ENCODE data around the gene FXYD4.

DNA sequence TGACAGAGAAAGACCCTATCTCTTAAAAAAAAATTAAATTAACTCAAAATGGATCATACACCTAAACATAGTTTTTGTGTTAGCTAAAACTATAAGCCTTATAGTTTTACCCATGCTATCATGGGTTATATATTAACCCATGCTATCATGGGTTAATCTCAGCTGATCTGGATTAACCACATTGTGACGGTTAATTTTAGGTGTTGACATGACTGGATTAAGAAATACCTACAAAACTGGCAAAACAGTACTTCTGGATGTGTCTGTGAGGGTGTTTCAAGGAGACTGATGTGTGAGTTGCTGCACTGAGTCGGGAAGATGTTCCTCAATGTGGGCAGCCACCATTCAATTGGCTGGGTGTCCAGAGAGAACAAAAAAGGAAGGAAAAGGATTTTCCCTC, 44.3 kb upstream of the FXYD4 start:
- TF ChIP-seq POLR2AphosphoS5 (IDR thresholded peaks at IDR 0.05; ENCODE audit: low read depth, low read length) (no peak), EZH2 (IDR thresholded peaks at IDR 0.05; ENCODE audit: low read depth, low read length, severe bottlenecking) (no peak), FOSL1 (IDR thresholded peaks at IDR 0.05; ENCODE audit: insufficient read depth, low read depth, low read length) (no peak), RXRA (IDR thresholded peaks at IDR 0.05; ENCODE audit: insufficient read depth, low read depth, low read length) (no peak), POLR2A (IDR thresholded peaks at IDR 0.05; ENCODE audit: control extremely low read depth in 1 of 2, low read depth in 2 of 2, low read length in 2 of 2) (no peak), TBP (IDR thresholded peaks at IDR 0.05; ENCODE audit: low read depth, low read length) (no peak), YY1 (IDR thresholded peaks at IDR 0.05; ENCODE audit: low read depth, low read length) (no peak), RBBP5 (IDR thresholded peaks at IDR 0.05; ENCODE audit: borderline replicate concordance, low read depth, low read length) (no peak), RNF2 (IDR thresholded peaks at IDR 0.05; ENCODE audit: borderline replicate concordance, low read depth, low read length, missing control alignments, poor library complexity, severe bottlenecking) (no peak), SIRT6 (IDR thresholded peaks at IDR 0.05; ENCODE audit: low read length) (no peak)
- TF ChIP-seq, protein P1, sequence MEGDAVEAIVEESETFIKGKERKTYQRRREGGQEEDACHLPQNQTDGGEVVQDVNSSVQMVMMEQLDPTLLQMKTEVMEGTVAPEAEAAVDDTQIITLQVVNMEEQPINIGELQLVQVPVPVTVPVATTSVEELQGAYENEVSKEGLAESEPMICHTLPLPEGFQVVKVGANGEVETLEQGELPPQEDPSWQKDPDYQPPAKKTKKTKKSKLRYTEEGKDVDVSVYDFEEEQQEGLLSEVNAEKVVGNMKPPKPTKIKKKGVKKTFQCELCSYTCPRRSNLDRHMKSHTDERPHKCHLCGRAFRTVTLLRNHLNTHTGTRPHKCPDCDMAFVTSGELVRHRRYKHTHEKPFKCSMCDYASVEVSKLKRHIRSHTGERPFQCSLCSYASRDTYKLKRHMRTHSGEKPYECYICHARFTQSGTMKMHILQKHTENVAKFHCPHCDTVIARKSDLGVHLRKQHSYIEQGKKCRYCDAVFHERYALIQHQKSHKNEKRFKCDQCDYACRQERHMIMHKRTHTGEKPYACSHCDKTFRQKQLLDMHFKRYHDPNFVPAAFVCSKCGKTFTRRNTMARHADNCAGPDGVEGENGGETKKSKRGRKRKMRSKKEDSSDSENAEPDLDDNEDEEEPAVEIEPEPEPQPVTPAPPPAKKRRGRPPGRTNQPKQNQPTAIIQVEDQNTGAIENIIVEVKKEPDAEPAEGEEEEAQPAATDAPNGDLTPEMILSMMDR (IDR thresholded peaks at IDR 0.05; ENCODE audit: control extremely low read depth in 1 of 3, insufficient read depth in 1 of 3, low read depth in 1 of 3, low read length in 3 of 3): no peak
- TF ChIP-seq, protein P2, sequence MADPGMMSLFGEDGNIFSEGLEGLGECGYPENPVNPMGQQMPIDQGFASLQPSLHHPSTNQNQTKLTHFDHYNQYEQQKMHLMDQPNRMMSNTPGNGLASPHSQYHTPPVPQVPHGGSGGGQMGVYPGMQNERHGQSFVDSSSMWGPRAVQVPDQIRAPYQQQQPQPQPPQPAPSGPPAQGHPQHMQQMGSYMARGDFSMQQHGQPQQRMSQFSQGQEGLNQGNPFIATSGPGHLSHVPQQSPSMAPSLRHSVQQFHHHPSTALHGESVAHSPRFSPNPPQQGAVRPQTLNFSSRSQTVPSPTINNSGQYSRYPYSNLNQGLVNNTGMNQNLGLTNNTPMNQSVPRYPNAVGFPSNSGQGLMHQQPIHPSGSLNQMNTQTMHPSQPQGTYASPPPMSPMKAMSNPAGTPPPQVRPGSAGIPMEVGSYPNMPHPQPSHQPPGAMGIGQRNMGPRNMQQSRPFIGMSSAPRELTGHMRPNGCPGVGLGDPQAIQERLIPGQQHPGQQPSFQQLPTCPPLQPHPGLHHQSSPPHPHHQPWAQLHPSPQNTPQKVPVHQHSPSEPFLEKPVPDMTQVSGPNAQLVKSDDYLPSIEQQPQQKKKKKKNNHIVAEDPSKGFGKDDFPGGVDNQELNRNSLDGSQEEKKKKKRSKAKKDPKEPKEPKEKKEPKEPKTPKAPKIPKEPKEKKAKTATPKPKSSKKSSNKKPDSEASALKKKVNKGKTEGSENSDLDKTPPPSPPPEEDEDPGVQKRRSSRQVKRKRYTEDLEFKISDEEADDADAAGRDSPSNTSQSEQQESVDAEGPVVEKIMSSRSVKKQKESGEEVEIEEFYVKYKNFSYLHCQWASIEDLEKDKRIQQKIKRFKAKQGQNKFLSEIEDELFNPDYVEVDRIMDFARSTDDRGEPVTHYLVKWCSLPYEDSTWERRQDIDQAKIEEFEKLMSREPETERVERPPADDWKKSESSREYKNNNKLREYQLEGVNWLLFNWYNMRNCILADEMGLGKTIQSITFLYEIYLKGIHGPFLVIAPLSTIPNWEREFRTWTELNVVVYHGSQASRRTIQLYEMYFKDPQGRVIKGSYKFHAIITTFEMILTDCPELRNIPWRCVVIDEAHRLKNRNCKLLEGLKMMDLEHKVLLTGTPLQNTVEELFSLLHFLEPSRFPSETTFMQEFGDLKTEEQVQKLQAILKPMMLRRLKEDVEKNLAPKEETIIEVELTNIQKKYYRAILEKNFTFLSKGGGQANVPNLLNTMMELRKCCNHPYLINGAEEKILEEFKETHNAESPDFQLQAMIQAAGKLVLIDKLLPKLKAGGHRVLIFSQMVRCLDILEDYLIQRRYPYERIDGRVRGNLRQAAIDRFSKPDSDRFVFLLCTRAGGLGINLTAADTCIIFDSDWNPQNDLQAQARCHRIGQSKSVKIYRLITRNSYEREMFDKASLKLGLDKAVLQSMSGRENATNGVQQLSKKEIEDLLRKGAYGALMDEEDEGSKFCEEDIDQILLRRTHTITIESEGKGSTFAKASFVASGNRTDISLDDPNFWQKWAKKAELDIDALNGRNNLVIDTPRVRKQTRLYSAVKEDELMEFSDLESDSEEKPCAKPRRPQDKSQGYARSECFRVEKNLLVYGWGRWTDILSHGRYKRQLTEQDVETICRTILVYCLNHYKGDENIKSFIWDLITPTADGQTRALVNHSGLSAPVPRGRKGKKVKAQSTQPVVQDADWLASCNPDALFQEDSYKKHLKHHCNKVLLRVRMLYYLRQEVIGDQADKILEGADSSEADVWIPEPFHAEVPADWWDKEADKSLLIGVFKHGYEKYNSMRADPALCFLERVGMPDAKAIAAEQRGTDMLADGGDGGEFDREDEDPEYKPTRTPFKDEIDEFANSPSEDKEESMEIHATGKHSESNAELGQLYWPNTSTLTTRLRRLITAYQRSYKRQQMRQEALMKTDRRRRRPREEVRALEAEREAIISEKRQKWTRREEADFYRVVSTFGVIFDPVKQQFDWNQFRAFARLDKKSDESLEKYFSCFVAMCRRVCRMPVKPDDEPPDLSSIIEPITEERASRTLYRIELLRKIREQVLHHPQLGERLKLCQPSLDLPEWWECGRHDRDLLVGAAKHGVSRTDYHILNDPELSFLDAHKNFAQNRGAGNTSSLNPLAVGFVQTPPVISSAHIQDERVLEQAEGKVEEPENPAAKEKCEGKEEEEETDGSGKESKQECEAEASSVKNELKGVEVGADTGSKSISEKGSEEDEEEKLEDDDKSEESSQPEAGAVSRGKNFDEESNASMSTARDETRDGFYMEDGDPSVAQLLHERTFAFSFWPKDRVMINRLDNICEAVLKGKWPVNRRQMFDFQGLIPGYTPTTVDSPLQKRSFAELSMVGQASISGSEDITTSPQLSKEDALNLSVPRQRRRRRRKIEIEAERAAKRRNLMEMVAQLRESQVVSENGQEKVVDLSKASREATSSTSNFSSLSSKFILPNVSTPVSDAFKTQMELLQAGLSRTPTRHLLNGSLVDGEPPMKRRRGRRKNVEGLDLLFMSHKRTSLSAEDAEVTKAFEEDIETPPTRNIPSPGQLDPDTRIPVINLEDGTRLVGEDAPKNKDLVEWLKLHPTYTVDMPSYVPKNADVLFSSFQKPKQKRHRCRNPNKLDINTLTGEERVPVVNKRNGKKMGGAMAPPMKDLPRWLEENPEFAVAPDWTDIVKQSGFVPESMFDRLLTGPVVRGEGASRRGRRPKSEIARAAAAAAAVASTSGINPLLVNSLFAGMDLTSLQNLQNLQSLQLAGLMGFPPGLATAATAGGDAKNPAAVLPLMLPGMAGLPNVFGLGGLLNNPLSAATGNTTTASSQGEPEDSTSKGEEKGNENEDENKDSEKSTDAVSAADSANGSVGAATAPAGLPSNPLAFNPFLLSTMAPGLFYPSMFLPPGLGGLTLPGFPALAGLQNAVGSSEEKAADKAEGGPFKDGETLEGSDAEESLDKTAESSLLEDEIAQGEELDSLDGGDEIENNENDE (IDR thresholded peaks at IDR 0.05; ENCODE audit: insufficient replicate concordance, low read length): no peak

Data from H1 (cell line).